Adipocyte (in vitro differentiated cells): ENCODE data around the gene TSPAN3.

ENCODE experiments used
- DNase-seq: peaks from one replicate; pipeline ENCODE4 v3.0.0-alpha.2; 2015; ENCODE audit warnings: low read depth
- H3K27me3 ChIP-seq: replicated peaks from 2 replicates; pipeline ENCODE4 v1.7.0; 2013; ENCODE audit warnings: mild to moderate bottlenecking, low read length, moderate library complexity; ENCODE audit not compliant: control insufficient read depth, insufficient read depth
- H3K36me3 ChIP-seq: 2 replicates; pipeline ENCODE4 v1.7.0; 2013; ENCODE audit warnings: low read length, mild to moderate bottlenecking, moderate library complexity; ENCODE audit not compliant: control insufficient read depth, insufficient read depth, severe bottlenecking
- H3K4me1 ChIP-seq: 2 replicates; pipeline ENCODE4 v1.7.0; 2013; ENCODE audit warnings: mild to moderate bottlenecking, low read length, moderate library complexity; ENCODE audit not compliant: control insufficient read depth, insufficient read depth
- H3K4me3 ChIP-seq: 2 replicates; pipeline ENCODE4 v1.7.0; 2013; ENCODE audit warnings: mild to moderate bottlenecking, low read length, moderate library complexity
- H3K9ac ChIP-seq: 2 replicates; pipeline ENCODE4 v1.7.0; 2013; ENCODE audit warnings: mild to moderate bottlenecking, low read length, moderate library complexity
- H3K9me3 ChIP-seq: 2 replicates; pipeline ENCODE4 v1.7.0; 2013; ENCODE audit warnings: mild to moderate bottlenecking, low read length, moderate library complexity; ENCODE audit not compliant: control insufficient read depth

Gene TSPAN3

DNA sequence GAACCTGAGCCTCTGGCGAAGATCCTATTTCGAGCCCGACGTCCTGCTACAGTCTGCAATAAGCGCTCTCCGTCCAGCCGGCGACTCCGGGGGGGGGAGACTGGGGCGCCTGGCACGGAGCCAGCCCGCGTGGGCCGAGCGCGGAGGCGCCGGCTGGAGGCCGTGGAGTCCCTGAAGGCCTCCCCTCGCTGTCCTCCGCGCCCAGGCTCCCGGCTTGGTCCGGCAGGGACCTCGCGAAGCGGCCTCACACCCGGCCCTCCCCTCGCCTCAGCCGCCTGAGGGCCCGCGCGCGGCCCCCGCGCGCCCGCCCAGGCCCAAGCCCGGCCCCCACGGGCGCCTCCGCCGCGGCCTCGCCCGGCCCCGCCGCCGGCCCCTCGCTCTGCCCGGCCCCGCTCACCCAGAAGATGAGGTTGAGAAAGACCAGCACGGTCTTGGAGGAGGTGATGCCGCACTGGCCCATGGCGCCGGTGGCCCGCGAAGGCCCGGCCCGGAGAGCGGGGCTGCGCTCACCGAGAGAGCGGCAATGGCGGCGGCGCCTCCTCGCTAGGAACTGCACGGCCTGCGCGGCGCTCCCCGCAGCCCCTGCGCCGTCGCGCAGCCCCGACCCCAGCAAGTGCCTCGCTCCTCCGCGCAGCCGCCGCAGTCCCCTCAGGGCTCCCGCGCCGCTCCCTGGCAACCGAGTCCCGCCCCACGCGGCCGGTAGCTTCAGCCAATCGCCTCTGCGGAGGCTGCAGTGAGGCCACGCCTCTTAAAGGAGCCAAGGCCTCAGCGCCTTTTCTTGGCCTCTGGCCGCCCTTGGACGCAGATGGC, at the start of gene TSPAN3:
Gene TSPAN3, minus strand, starts transcription at position 615 of the 810 bp plus-strand sequence. Its CDS starts 155 bp downstream, at position 460.
- H3K4me3 ChIP-seq, result peak within 1 kb of the TSS; percentile 95
- peaks cover 47% of the 10 kb centered on the region for H3K4me1 ChIP-seq
- DNase-seq, result peak; percentile 97
- H3K36me3 ChIP-seq, result peaks cover 10% of the 10 kb centered on the region
- no peaks in the 10 kb centered on the region for H3K9me3 ChIP-seq
- peak within 1 kb of the TSS; percentile 94 for H3K9ac ChIP-seq
- no peaks in the 10 kb centered on the region for H3K27me3 ChIP-seq

DNA sequence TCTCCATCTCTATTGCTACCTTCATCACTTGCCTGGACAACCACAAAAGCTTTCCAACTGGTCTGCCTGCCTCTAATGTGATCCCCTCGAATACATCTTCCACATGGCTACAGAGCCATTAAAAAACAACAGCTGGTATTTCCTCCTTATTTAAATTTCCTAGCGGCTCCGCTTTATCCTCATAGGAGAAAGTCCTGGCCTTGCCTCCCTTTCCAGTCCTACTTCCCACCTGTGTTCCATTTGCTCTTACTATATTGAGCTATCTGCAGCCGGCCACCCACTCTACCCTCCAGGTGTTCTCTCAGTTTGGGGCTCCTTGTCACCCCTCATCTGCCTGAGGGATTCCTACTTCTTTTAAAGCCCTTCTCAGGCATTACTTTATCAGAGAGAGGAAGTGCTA, 49.7 kb upstream of the TSPAN3 start:
- Histone ChIP-seq H3K36me3 (no peaks in the 10 kb centered on the region), H3K9me3 (no peaks in the 10 kb centered on the region), H3K4me1 (peaks cover 24% of the 10 kb centered on the region), H3K4me3 (no peak overlapping the region), H3K27me3 (no peaks in the 10 kb centered on the region), H3K9ac (no peak overlapping the region)
- no peak for DNase-seq

DNA sequence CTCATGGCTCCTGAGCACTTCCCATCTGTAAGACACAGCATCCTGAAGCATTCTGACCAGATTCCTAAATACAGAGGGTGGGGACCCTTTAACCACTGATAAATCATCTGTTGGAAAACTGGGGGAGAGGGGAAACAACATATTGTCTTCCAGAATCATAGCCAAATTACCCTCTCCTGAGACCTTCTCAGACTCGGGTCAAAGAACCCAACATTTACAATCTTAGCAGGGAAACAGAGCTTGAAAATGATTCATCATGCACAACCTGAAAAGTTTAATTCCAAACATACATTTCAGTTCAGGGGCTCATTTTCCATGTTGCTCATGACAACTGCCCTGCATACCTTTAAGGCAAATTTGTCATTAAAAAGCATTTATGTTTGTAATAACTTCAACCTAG, 48.5 kb upstream of the TSPAN3 start:
- H3K4me1 ChIP-seq, result peaks cover 24% of the 10 kb centered on the region
- no peaks in the 10 kb centered on the region for H3K27me3 ChIP-seq
- H3K9ac ChIP-seq, result peak overlapping the region; percentile 65
- H3K36me3 ChIP-seq, result peaks cover 7% of the 10 kb centered on the region
- H3K9me3 ChIP-seq, result no peaks in the 10 kb centered on the region
- H3K4me3 ChIP-seq, result peak overlapping the region; percentile 44
- DNase-seq, result peak; percentile 35

DNA sequence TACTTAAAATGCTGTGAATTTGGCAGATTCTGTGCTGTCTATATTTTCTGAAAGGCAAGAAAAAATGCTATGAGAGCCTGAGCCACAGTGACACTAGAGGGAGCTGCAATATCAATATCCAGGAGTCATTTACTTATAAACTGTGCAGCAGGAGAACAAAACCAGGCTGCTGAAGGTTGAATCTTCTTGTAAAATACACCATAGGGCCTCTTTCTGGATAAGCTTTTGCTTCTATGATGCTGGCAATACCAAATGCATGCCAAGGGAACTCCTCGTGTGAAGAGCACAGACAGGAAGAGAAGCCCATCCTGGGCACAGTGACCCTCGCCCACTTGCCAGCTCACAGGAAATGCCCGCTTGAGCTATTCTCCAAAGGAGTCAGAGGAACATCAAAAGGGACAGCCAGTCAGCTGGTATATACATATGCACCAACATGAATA, 48.0 kb upstream of the TSPAN3 start:
- peak; percentile 91 for DNase-seq
- H3K4me3 ChIP-seq, result peak overlapping the region; percentile 44
- H3K9me3 ChIP-seq, result no peaks in the 10 kb centered on the region
- H3K36me3 ChIP-seq, result peaks cover 12% of the 10 kb centered on the region
- no peaks in the 10 kb centered on the region for H3K27me3 ChIP-seq
- peak overlapping the region; percentile 65 for H3K9ac ChIP-seq
- peaks cover 24% of the 10 kb centered on the region for H3K4me1 ChIP-seq

DNA sequence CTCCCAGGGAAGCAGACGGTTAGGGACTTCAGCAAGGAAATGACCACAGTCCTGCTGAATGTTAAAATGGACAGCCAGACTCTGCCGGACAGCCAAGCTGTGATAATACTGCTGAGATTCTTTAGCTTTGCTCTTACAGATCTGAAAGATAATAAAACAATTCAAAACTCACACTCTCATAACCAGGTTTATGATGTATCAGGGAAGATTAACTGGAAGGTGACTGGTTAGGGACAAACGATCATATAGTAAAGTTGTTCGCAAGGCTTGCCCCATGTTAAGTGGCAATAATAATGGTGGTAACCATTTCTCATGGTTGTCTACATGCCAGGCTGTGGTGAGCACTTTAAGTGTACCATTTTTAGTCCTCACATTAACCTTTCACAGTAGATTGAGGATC, 44.3 kb upstream of the TSPAN3 start:
- Histone ChIP-seq H3K9ac (no peak overlapping the region), H3K4me1 (peaks cover 37% of the 10 kb centered on the region), H3K27me3 (no peaks in the 10 kb centered on the region)

DNA sequence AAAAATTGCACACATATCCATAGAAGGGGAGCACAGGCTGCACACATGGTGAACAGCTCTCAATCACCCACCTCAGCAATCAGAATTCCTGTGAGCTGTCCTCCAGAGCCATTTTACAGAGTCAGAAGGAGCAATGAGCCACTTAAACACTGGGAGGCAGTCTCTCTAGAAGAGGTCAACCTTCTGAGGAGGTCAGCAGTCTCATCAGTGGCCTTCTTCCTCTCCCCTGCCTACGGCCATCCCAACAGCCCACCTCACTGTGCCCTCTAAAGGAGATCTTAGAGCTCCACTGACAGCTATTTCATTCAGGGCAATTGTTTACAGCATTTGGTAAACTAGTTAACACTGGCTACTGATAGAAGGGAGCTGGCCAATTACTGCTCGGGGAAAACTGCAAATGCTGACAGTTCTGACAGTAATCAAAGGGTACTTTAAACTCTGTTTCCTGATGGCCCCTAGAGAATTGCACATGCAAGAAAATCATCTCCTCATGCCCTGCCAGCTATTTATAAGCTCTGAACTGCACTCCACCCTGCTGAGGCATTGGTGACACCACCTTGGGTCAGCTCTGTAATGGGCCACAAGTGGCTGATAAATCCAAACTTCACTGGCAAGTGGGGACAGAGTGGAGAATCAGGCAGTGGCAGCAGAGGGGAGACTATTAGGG, 42.1 kb upstream of the TSPAN3 start:
- Histone ChIP-seq H3K4me1 (peaks cover 24% of the 10 kb centered on the region), H3K27me3 (no peaks in the 10 kb centered on the region), H3K9me3 (no peaks in the 10 kb centered on the region), H3K4me3 (no peak overlapping the region), H3K9ac (peak overlapping the region; percentile 13), H3K36me3 (peaks cover 23% of the 10 kb centered on the region)
- DNase-seq, result no peak

More for the DNA sequence above, 44.3 kb upstream of the TSPAN3 start:
- no peak for DNase-seq
- Histone ChIP-seq H3K9me3 (no peaks in the 10 kb centered on the region), H3K36me3 (peaks cover 23% of the 10 kb centered on the region), H3K4me3 (no peak overlapping the region)

DNA sequence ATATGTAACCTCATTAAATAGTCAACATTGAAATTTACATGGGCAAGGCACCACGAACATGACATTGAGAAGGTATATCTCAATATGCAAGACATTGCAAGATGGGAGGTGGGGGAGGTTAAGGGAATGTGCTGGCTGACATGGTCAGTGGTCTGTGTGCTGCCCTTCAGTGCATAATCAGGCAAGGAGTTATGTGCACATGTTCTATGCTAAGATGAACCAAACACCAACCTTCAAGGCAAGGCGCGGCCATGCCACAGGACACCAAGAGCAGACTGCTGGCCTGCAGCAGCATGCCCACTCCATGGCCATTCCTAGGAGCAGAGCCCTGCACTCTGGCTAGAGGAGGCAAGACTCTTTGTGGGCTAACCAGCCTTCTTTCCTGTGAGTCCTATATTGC, 40.9 kb upstream of the TSPAN3 start:
- peaks cover 23% of the 10 kb centered on the region for H3K36me3 ChIP-seq
- no peaks in the 10 kb centered on the region for H3K9me3 ChIP-seq
- DNase-seq, result no peak
- H3K4me3 ChIP-seq, result no peak overlapping the region
- H3K27me3 ChIP-seq, result no peaks in the 10 kb centered on the region
- no peak overlapping the region for H3K9ac ChIP-seq
- H3K4me1 ChIP-seq, result peaks cover 33% of the 10 kb centered on the region

DNA sequence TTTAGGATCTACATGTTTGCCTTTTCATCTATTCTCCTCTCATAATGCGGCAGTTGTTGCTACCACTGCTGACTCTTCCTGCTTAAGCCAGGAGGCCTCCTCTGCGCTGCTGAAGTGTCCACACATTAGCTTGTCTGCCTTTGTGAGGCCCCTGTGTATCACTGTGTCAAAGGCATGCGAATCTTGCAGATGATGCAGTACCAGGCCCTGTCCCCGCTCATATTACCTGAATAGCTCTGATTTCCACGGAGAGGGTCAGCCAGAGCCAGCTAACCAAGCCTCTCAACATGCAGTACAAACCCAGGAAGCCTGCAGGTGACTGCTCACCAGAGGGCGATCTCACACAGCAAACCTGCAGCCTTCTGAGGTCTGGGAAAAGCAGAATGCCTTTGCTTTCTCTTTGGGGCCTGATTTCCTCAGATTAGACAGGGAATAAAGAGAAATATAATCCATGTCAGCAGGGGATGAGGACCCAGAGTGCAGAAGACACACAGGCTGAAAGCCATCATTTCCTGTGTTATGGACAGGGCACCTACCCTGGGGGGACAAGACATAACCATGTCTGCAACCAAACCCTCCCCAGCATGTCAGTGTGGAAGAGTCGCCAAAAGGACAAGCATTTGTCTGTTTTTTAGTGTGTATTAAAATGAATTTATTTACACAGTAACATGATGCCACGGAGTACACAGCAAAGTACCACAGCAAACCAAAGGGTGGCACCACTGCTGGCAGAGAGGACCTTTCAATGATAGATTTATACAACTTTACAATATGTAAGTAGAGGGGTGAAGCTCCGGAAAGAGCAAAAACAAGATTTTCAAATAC, 36.8 kb upstream of the TSPAN3 start:
- H3K27me3 ChIP-seq, result no peaks in the 10 kb centered on the region
- H3K9ac ChIP-seq, result peak overlapping the region; percentile 62
- peaks cover 6% of the 10 kb centered on the region for H3K36me3 ChIP-seq
- peak overlapping the region; percentile 19 for H3K4me3 ChIP-seq
- H3K9me3 ChIP-seq, result no peaks in the 10 kb centered on the region
- H3K4me1 ChIP-seq, result peaks cover 54% of the 10 kb centered on the region
- DNase-seq, result peak; percentile 72

DNA sequence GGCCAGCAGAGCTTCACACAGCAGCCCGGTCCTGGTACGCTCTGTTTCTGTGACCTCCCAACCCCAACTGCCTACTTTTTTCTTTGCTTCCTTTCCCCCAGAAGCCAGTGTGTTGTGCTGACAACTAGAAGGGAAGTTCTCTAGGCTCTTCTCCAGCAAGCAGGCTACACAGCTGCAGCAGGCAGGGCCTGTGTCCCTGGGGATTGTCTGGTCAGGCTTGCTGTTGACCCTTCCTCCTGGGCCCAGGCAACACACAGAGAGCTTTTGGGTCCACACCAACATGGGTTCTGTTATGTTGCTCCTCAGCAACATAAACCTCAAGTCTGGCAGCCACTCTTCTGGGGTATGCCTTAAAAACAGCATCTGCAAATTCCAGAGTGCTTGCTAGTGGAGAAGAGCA, 36.2 kb upstream of the TSPAN3 start:
- Histone ChIP-seq H3K36me3 (peaks cover 6% of the 10 kb centered on the region), H3K27me3 (no peaks in the 10 kb centered on the region), H3K4me1 (peaks cover 50% of the 10 kb centered on the region), H3K4me3 (peak overlapping the region; percentile 19), H3K9me3 (no peaks in the 10 kb centered on the region), H3K9ac (peak overlapping the region; percentile 62)
- peak; percentile 45 for DNase-seq

DNA sequence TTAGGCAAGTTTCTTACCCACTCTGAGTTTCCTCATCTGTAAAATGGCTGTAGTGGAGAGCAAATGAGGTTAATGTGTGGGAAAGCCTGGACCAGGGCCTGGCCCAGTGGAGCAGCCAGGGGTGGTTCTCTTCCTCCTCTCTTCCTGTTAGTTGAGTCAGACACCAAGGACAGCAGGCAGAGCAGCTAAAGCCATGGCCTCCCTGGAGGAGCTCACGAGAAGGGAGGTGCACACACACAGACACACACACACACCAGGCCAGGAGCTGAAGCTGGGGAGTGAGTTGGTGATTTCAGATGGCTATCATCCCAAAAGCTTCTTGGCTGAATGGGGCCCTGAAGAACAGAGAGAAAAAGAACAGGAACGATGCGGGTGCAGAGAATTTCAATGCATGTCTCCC, 33.2 kb upstream of the TSPAN3 start:
- no peak for DNase-seq
- Histone ChIP-seq H3K9ac (peak overlapping the region; percentile 50), H3K4me3 (no peak overlapping the region), H3K36me3 (no peaks in the 10 kb centered on the region), H3K27me3 (no peaks in the 10 kb centered on the region), H3K9me3 (no peaks in the 10 kb centered on the region), H3K4me1 (peaks cover 50% of the 10 kb centered on the region)
